ENCODE results near the gene DPP9.

DPP9 gene

GRCh38 chr19:4707956-4708650, 15.5 kb downstream of the DPP9 start:
- DNase-seq: no peak

- no peak for DNase-seq
Observed at GRCh38 chr19:4707322-4707721, 16.3 kb downstream of the DPP9 start.

- no peak for DNase-seq
Observed at GRCh38 chr19:4705413-4706131, 18.1 kb downstream of the DPP9 start.

- DNase-seq: no peak
Observed at GRCh38 chr19:4704317-4704673, 19.3 kb downstream of the DPP9 start.

GRCh38 chr19:4703671-4704316, 19.8 kb downstream of the DPP9 start:
- no peak for DNase-seq

- no peak for DNase-seq
Observed at GRCh38 chr19:4702764-4703163, 20.9 kb downstream of the DPP9 start.

- DNase-seq: no peak
Observed at GRCh38 chr19:4701557-4701956, 22.1 kb downstream of the DPP9 start.

- DNase-seq: no peak
Observed at GRCh38 chr19:4700693-4700970, 23.0 kb downstream of the DPP9 start.

GRCh38 chr19:4699826-4700692, 23.6 kb downstream of the DPP9 start:
- DNase-seq: no peak

- DNase-seq: no peak
Observed at GRCh38 chr19:4697304-4697703, 26.3 kb downstream of the DPP9 start.

- no peak for DNase-seq
Observed at GRCh38 chr19:4695224-4695731, 28.4 kb downstream of the DPP9 start.

- no peak for DNase-seq
Observed at GRCh38 chr19:4694211-4694987, 29.2 kb downstream of the DPP9 start.

- DNase-seq: no peak
Observed at GRCh38 chr19:4693471-4694121, 30.0 kb downstream of the DPP9 start.

GRCh38 chr19:4693078-4693350, 30.6 kb downstream of the DPP9 start:
- DNase-seq: no peak

GRCh38 chr19:4692251-4693077, 31.2 kb downstream of the DPP9 start:
- DNase-seq: no peak

GRCh38 chr19:4691373-4691772, 32.3 kb downstream of the DPP9 start:
- no peak for DNase-seq

- DNase-seq: no peak
Observed at GRCh38 chr19:4690361-4690760, 33.3 kb downstream of the DPP9 start.

- no peak for DNase-seq
Observed at GRCh38 chr19:4689403-4689802, 34.2 kb downstream of the DPP9 start.

GRCh38 chr19:4688587-4688986, 35.1 kb downstream of the DPP9 start:
- DNase-seq: no peak

GRCh38 chr19:4687396-4687795, 36.2 kb downstream of the DPP9 start:
- no peak for DNase-seq

- no peak for DNase-seq
Observed at GRCh38 chr19:4686700-4687099, 36.9 kb downstream of the DPP9 start.

Measured in AML-193 (cell line).